GM19324 (cell line): ENCODE measurements around the gene SDHAF3.
"Not testable (repeated sequence)": the region's sequence is repeated elsewhere in the genome, so short reads cannot be mapped to it uniquely, and the experiment has no call there.

Experiments
- ATAC-seq: cut with Tn5 transposase; IDR thresholded peaks from one replicate; pipeline ENCODE4 v1.9.1; 2021; ENCODE audit warnings: mild to moderate bottlenecking, moderate library complexity; ENCODE audit not compliant: unreplicated experiment, low FRiP score

Gene SDHAF3

DNA sequence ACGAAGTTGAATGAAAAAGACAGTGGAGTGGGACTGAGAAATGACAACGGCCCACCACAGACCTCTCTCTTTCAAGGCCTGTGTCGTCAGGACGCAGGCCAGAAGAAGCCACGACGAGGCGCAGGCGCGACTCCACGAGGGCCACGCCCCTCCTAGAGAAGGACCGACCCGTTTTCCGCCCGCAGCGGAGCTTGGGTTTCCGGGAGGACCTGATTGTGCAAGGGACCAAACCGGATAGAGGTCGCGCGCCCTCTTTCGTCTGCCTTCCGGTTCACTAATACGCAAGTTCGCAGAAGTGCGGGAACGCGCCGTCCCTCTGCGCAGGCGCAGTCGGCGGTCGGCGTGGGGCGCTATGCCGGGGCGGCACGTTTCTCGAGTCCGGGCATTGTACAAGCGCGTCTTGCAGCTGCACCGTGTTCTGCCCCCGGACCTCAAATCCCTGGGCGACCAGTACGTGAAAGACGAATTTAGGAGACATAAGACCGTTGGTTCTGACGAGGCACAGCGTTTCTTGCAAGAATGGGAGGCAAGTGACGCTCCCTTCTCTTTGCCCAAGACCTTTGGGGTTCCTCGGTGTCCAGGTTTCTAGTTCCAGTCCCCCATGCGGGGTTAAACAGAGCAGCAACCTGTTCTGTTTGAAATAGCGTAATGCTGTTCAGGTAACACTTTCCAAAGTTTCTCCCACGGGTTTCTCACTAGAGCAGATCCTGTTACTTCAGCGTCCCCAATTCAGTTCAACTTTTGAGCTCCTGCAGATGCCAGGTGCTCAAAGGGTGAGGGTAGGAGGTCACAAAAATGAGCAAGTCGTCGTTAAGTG is at the start of gene SDHAF3:
Gene SDHAF3, plus strand, starts transcription at position 327 of the 817 bp plus-strand sequence. Its CDS starts 26 bp downstream, at position 353.
- peak; percentile 95 for ATAC-seq

- not testable (repeated sequence) for ATAC-seq
Measured at GRCh38 chr7:97072025-97072424, 45.5 kb upstream of the SDHAF3 start.

DNA sequence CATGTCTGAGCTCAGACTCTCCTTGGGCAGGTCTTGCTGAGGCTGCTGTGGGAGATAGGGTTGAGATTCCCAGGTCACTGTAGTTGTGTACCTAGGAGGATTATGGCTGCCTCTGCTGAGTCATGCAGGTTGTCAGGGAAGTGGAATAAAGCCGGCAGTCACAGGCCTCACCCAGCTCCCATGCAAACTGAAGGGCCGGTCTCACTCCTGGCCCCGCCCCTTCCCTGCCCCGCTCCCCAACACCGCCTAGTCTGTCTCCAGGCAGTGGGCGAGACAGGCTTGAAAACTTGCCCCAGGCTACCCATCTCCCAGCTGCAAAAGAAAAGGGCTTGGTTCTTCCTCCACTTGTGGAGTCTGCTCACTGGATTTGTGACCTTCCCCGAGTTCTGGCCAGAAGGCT is 41.6 kb upstream of the SDHAF3 start:
- ATAC-seq = no peak

DNA sequence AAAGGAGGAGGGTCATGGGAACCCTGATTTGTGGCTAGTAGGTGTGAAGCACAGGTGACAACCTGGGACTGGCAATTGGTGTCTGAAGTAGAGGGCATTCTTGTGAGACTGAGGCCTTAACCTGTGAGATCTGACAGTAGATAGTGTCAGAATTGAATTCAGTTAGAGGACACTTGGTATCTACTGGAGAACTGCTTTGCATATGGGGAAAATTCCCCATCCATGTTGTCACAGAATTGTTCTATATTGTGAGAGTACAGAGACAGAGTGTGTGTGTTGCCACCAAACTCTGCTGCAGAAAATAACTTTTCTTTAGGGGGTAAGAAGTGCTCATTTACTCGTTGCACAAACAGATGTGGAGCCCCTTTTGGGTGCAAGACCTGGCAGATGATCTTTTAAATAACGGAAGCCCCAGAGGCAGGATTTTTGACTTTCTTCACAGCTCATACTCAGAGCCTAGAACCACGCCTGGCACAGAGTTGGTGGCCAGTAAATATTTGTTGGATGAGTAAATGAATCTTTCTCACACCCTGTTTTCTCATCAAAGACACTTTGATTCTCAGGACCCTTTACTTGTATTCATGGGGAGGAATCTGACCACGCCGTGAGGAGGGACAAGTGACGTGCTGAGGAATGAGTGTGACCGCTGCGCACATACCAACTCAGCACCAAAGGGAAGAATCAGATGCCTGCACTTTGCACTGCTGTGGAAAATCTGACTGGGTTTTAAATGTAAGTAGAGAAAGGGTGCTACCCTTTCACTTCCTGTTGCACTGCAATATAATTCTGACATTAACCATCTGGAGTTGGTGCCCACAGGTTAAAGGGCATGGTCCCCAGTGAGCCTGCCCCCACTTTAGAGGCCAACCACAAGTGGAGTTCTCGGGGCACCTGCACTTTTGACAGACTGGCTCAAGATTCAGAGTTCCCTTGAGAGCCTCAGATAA is 39.2 kb upstream of the SDHAF3 start:
- peak; percentile 78 for ATAC-seq

DNA sequence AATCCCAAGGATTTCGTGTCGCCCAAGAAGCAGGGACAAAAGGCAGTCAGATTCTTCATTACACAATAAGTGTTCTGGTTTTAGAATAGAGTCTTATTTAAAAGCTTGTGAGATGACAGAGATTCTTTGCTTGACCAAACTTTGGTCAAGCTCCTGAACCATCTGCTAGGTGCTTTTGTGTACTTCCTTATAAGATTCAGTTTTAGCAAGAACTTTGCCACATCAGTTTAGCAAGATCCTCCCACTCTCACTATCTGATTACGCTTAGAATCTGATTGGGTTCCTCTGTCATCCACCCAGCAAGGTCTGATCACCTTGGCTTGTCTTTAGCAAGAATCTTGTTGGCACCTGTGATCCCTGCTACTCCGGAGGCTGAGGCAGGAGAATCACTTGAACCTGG is 38.2 kb upstream of the SDHAF3 start:
- no peak for ATAC-seq

GRCh38 chr7:97081521-97082300 is 35.8 kb upstream of the SDHAF3 start:
- no peak for ATAC-seq

DNA sequence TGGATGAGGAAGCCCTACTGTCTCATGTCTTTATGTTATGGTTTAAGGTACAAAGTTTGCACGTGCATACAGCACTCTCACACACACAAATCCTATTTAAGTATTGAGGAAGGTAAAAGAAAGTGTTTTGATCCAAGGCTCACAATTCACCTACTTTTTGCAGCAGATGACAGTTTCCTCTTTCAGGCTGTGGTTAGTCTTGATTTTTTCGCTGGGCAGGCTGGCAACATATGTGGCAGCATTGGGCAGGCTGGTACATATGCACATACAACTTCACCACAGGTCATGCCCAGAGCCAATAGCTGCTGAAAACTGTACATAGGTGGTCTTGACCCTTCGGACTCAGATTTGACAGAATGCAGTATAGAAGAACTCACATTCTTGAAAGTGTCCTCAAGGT is 29.1 kb upstream of the SDHAF3 start:
- ATAC-seq = no peak

DNA sequence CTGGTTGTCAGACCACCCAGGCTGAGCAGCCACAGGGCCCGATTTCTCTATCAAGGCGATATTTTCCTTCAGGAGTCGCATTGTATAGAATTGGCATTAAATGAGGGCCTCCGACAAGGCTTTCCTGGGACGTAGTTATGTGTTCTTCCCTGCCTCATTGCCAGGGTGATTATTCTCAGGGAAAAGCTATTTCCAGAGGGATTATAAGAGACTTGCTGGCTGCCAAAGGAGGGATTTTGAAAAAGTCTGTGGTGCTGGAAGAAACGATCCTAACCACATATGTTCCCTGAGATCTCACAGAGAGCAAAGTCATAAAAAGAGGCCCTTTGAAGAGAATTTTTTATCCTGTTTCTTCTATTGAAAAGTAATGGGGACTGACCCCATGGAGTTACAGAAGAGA is 27.7 kb upstream of the SDHAF3 start:
- no peak for ATAC-seq

DNA sequence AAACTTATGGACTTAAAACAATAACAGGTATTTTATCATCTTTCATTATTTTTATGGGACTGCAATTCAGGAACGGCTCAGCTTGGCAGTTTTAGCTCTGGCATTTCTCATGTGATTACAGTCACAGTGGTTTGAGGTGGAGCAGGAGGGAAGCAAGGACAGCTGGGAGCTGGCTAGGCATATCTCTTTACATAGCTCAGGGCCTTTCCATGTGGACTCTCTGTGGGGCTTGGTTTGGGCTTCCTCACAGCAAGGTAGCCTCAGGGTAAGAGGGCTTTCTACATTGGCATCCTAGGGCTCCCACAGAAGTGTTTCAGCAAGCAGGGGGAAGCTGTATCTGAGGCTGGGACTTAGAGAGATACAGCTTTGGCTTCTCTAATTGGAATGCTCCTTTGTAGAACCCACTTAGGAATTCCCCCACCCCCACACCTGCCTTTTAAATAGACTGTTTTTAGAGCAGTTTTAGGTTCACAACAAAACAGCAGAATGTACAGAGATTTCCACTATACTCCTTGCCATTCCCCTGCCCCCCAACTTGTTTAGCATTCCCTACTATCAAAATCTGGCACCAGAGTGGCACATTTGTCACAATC is 26.6 kb upstream of the SDHAF3 start:
- ATAC-seq = no peak

DNA sequence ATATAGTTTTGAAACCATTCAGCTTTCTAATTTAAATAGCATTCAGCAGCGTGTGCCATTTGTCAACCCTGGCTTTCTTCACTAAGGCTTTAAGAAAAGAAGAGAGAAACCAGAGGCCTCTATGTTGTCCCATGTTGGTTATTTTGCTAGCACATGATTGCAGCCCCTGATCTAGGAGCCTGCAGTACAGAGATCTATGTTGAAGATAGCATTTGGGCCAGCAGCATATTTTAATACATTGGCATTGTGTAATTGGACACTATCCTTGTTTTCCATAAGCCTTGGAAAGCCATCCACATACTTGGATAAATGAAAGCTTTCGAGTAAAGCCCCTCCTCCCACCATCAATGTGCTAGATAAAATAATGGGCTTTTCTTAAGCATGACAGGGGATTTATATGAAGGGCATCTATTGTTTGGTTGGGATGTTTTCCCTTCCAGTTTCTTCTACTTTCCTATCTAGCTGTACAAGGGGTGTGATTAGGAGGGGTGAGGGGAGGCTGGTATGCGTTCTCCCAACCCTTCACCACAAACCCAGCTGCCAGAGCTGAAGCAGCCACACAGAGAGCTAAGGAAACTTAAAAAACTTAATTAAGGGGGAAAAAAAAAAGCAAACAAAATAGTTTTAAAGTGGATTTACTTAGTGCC is 23.1 kb upstream of the SDHAF3 start:
- ATAC-seq = no peak

- no peak for ATAC-seq
Measured at GRCh38 chr7:97096037-97096436, 21.5 kb upstream of the SDHAF3 start.

GRCh38 chr7:97096661-97097060 is 20.8 kb upstream of the SDHAF3 start:
- no peak for ATAC-seq

GRCh38 chr7:97104719-97105238 is 12.7 kb upstream of the SDHAF3 start:
- no peak for ATAC-seq

DNA sequence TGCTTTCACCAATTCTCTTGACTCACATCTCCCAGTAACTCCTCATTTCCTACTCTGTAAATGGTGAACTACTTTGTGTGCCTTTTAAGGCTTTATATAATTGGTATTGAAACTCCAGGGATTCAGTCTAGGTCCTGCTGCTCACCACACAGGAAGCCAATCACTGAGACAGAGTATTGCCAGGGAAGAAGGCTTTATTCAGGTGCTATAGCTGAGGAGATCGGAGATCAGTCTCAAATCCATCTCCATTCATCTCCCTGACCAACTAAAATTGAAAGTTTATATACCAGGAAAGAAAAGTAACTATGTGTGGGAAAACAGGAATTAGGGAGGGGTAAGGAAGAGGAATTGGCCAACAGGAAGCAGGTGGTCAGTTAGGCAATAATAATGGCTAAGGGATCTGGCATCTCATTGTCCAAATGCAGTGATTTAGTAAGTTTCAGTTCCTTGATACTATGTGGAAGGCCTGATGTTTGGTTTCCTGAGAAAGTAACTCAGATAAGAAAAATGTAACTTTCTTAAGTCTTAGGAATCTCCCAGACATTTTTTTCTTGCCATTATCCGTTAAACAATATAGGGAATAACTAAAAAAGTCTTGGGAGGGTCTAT is 10.2 kb upstream of the SDHAF3 start:
- ATAC-seq = no peak

GRCh38 chr7:97116308-97116707 is 1.2 kb upstream of the SDHAF3 start:
- ATAC-seq = no peak

DNA sequence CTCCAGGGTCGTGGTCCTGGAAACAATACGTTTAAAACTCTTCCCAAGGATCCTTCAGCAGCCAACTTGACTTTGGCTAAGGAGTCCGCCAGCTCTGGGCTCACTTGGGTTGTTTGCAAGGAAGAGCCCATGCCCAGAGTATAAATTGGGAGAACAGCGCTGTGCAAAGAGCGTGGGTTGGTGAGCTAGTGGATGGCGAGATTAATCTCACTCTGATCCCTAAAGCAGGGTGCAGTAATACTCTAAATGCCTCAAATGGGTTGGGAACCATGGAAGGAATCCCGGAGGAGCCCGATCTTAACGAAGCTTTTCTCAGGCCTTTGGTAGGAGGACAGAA is 495 bp upstream of the SDHAF3 start:
- ATAC-seq = no peak

GRCh38 chr7:97118306-97118917 is 914 bp downstream of the SDHAF3 start:
- no peak for ATAC-seq

GRCh38 chr7:97119747-97120146 is 2.2 kb downstream of the SDHAF3 start:
- ATAC-seq = no peak
